ENCODE results near the gene KLHL5. TPM values are rescaled to one million over a fixed set of nuclear protein-coding genes. Genes with fewer than 3 reads are reported as not detected.

KLHL5 gene
- total RNA-seq, 2 experiments from 2014 or later: 34.4 to 59.8 TPM

DNA sequence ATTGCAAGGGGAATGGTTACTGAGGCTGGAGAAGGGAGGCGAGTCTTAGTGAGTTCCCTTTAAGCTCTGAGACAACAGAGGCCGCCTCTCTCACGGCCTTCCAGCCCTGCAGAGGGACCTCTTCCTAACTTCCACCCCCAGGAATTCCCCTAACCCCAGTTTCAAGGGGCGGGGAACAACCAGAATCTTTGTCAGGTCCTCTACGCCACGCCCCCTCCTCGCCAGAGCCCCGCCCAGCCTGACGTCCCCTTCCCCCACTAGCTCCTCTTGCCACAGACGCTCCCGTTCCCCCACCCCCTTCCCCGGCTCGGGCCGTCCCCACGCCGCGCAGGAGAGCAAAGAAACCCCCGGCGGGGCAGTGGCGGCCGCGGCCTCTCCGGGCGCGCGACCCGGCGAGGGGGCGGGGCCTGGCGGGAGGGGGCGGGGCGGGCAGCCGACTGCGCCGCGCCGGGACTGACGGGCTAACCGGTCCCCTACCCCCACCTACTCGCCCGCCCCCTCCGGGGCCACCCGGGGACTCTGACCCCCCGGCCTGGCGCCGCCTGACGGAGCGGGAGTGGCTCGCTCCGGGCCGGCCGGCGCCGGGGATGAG is 17.6 kb upstream of the KLHL5 start:
- Histone ChIP-seq H3K9me3 (ENCODE audit: low read length) (no peaks in the 10 kb centered on the region), H3K79me2 (ENCODE audit: insufficient read depth, low read depth, low read length) (peaks cover 30% of the 10 kb centered on the region), H3K36me3 (ENCODE audit: insufficient read depth, low read length) (no peaks in the 10 kb centered on the region), H3K27ac (ENCODE audit: low read depth, low read length, poor library complexity, severe bottlenecking) (peak overlapping the region; percentile 60), H3K4me2 (ENCODE audit: low read length) (peak overlapping the region; percentile 77), H3K4me3 (ENCODE audit: low read depth, low read length, poor library complexity, severe bottlenecking) (peak overlapping the region; percentile 75), H3K9me2 (ENCODE audit: insufficient read depth, low read length) (no peaks in the 10 kb centered on the region), H3K4me1 (ENCODE audit: insufficient read depth, low read length, poor library complexity, severe bottlenecking) (peaks cover 57% of the 10 kb centered on the region), H2AFZ (ENCODE audit: low read length) (peak overlapping the region; percentile 58; the same call in 1 of the 2 replicates), H4K20me1 (ENCODE audit: insufficient read depth, low read length) (no peaks in the 10 kb centered on the region)
- intact Hi-C loops (cut with micrococcal nuclease; ENCODE audit: unreplicated experiment): loop anchor here (1.0 kb wide), 1 partner anchor 12 kb away; the partner anchor contains the start of gene TMEM156
- TF ChIP-seq, protein P1, sequence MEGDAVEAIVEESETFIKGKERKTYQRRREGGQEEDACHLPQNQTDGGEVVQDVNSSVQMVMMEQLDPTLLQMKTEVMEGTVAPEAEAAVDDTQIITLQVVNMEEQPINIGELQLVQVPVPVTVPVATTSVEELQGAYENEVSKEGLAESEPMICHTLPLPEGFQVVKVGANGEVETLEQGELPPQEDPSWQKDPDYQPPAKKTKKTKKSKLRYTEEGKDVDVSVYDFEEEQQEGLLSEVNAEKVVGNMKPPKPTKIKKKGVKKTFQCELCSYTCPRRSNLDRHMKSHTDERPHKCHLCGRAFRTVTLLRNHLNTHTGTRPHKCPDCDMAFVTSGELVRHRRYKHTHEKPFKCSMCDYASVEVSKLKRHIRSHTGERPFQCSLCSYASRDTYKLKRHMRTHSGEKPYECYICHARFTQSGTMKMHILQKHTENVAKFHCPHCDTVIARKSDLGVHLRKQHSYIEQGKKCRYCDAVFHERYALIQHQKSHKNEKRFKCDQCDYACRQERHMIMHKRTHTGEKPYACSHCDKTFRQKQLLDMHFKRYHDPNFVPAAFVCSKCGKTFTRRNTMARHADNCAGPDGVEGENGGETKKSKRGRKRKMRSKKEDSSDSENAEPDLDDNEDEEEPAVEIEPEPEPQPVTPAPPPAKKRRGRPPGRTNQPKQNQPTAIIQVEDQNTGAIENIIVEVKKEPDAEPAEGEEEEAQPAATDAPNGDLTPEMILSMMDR (conservative IDR thresholded peaks at IDR 0.05; ENCODE audit: low read length): no peak
- TF ChIP-seq EZH2phosphoT487 (IDR thresholded peaks at IDR 0.05; ENCODE audit: borderline replicate concordance, low read depth, low read length): no peak
- ChIA-PET CTCF (ENCODE audit: unreplicated experiment) (interaction anchor here (0.5 to 1.1 kb wide), 2 partner anchors 14 to 186 kb away, joined by 4 to 9 read pairs; no protein-coding TSS in a partner anchor), POLR2A (interaction anchor here (0.6 to 7.5 kb wide), 7 partner anchors 13 to 263 kb away, joined by 3 to 169 read pairs (median 4); partner anchors contain the start of gene TMEM156)
- peak; percentile 90 for DNase-seq (ENCODE audit: low spot score)
- no TSS peak for BruUV-seq (replicated peaks)

DNA sequence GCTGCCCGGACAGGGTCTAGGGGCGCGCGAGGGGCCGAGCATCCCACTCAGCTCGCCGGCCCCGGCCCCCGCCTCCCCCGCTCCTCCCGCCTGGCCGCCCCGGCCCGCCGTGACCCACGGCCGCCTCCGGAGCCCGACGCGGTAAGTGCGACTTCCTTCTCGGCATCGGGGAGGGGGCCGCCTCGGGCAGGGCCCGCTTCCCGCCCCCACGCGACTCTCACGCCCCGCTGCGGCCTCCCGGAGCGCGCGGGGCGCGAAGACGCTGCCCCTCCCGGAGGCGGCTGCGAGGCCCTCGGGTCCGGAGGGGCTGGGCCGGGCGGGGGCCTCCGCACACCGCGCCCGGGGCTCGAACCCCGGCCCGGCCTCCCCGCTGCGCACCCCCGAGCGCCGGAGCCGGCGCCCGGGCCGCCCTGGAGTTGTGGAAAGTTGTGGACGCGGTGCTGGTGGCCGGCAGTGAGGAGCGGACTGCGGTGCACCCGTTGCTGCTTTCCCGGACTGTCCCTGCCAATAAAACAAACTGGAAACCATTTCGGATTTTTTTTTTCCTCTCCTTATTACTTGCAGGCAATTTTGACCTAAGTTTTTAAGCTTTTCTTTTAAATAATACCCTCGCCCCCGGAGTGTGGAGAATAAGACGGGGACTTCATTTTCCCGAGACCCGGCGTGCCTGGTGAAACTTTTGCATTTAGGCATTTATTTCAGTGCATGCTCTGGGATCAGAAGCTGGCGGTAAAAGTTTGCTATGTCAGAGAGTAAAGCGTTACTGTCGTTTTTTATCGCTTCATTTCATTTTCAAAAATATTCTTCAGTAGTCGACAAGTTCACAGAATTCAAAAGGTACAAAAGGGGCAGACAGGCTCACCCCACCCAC is 16.8 kb upstream of the KLHL5 start:
- H2AFZ ChIP-seq (ENCODE audit: low read length): peak overlapping the region; percentile 3; the same call in 1 of the 2 replicates
- H3K27ac ChIP-seq (ENCODE audit: low read depth, low read length, poor library complexity, severe bottlenecking): peak overlapping the region; percentile 60
- BruUV-seq (replicated peaks): no TSS peak
- H3K36me3 ChIP-seq (ENCODE audit: insufficient read depth, low read length): no peaks in the 10 kb centered on the region
- no peaks in the 10 kb centered on the region for H3K9me2 ChIP-seq (ENCODE audit: insufficient read depth, low read length)
- peak overlapping the region; percentile 75 for H3K4me3 ChIP-seq (ENCODE audit: low read depth, low read length, poor library complexity, severe bottlenecking)
- intact Hi-C loops (cut with micrococcal nuclease; ENCODE audit: unreplicated experiment): loop anchor here (1.0 to 5.0 kb wide), 2 partner anchors 13 to 143 kb away; partner anchors contain the start of gene TMEM156
- H3K4me1 ChIP-seq (ENCODE audit: insufficient read depth, low read length, poor library complexity, severe bottlenecking): peaks cover 57% of the 10 kb centered on the region
- ChIA-PET CTCF (ENCODE audit: unreplicated experiment) (interaction anchor here (0.6 kb wide), 1 partner anchor 123 kb away, joined by 3 read pairs; no protein-coding TSS in a partner anchor), POLR2A (interaction anchor here (0.5 to 7.5 kb wide), 10 partner anchors 13 to 1506 kb away, joined by 3 to 169 read pairs (median 4); partner anchors contain the start of gene TMEM156)
- peak; percentile 63 for DNase-seq (ENCODE audit: low spot score)
- no peaks in the 10 kb centered on the region for H4K20me1 ChIP-seq (ENCODE audit: insufficient read depth, low read length)
- TF ChIP-seq, protein P1 (conservative IDR thresholded peaks at IDR 0.05; ENCODE audit: low read length): no peak
- no peak for TF ChIP-seq EZH2phosphoT487 (IDR thresholded peaks at IDR 0.05; ENCODE audit: borderline replicate concordance, low read depth, low read length)
- H3K79me2 ChIP-seq (ENCODE audit: insufficient read depth, low read depth, low read length): peaks cover 30% of the 10 kb centered on the region
- no peaks in the 10 kb centered on the region for H3K9me3 ChIP-seq (ENCODE audit: low read length)
- H3K4me2 ChIP-seq (ENCODE audit: low read length): peak overlapping the region; percentile 77

All from OCI-LY7 (cell line).